Testis (tissue), 2 donors: ENCODE measurements around the gene FBXL12.

Experiments
- POLR2A ChIP-seq: fragments of 450-650 bp; IDR thresholded peaks from one replicate; pipeline ENCODE4 v1.6.1; 2017; ENCODE audit warnings: antibody characterized with exemption, mild to moderate bottlenecking, moderate library complexity
- TF ChIP-seq, protein P1 (sequence below), 3 experiments: fragments of 450-650 bp in 2 of 3; fragments of 200-600 bp in 1 of 3; sonication (generic) in 1 of 3; IDR thresholded peaks; one replicate each; pipeline ENCODE4 v1.5.1; 2016 to 2019; ENCODE audit warnings: antibody characterized with exemption in 3 of 3, mild to moderate bottlenecking in 2 of 3, moderate library complexity in 1 of 3

DNA sequence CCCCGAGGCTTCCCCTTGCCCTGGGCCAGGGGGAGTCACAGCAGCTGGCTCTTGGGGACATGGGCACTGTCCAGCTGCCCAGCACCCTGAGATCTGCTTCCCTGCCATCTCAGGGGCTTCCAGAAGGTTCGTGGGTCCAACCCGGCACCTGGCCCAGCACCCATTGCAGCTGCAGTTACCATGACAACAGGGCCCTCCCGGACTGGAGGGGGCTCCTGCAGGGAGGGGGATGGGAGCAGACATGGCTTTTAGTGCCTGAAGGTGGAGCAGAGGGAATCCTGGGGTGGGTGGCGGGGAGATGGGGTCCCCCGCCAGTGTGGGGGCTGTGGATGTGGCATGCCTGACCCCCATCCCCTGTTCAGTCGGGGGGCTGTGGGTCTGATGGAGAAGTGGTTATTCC, 30.9 kb upstream of the FBXL12 start:
- TF ChIP-seq POLR2A, result no peak
- TF ChIP-seq, protein P1, sequence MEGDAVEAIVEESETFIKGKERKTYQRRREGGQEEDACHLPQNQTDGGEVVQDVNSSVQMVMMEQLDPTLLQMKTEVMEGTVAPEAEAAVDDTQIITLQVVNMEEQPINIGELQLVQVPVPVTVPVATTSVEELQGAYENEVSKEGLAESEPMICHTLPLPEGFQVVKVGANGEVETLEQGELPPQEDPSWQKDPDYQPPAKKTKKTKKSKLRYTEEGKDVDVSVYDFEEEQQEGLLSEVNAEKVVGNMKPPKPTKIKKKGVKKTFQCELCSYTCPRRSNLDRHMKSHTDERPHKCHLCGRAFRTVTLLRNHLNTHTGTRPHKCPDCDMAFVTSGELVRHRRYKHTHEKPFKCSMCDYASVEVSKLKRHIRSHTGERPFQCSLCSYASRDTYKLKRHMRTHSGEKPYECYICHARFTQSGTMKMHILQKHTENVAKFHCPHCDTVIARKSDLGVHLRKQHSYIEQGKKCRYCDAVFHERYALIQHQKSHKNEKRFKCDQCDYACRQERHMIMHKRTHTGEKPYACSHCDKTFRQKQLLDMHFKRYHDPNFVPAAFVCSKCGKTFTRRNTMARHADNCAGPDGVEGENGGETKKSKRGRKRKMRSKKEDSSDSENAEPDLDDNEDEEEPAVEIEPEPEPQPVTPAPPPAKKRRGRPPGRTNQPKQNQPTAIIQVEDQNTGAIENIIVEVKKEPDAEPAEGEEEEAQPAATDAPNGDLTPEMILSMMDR (IDR thresholded peaks at IDR 0.05), result no peak
